GM18508 (cell line): ENCODE results near the gene SPEN.

ENCODE experiments used
- ATAC-seq: cut with Tn5 transposase; IDR thresholded peaks from one replicate; pipeline ENCODE4 v1.9.1; 2021; ENCODE audit warnings: moderate number of reproducible peaks; ENCODE audit not compliant: insufficient read depth, unreplicated experiment

The SPEN gene

DNA sequence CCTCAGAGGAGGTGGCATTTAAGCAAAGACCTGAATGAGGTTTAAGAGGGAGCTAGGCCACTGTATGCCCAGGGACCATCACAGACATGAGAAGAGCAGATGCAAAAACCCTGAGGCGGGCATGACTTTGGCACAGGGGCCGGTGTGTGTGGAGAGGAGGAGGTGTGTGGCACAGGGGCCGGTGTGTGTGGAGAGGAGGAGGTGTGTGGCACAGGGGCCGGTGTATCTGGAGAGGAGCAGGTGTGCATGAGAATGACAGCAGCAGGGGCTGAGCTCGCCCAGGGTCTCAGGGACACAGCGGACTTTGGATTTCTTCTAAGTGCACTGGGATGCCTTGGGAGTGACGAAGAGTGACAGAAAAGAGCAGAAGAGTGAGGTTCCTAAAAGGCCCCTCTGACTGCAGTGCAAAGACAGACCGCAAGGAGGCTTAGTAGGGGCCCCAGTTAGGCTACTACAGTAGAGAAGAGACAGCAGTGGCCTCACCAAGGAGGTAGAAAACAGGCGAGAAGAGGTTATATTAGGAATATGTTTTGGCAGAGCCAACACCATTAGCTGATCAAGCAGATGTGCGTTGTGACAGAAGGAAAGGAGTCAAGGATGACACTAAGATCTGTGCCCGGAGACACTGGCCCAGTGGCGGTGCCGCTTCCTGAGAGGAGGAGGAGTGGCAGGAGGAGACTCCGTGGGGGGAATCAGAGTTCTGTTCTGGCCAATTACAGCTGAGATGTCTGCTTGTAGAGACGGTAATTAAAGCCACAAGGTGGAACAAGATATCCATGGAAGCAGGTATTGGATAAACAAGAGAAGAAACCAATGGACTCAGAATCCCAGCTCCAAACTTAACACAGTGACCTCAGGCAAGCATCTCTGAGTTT, 110.0 kb downstream of the SPEN start:
- ATAC-seq = no peak

GRCh38 chr1:15958111-15958510, 110.6 kb downstream of the SPEN start:
- no peak for ATAC-seq

DNA sequence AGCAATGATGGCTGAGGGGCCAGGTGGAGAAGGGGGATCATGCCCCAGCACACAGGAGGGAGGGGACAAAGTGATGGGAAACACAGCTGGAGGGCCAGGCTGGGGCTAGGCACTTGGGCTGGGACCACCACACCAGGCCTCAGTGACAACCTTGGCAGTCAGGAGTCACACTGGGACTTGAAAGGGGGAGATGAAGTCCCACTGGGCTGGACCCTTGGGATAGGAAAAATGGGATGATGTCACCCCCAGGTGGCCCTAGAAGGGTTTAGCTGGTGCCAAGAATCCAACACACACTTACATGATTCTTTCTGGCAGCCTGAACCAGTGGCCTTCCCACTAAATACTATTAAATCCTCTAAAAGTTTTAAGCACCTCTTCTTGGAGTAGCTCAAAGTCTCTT, 111.3 kb downstream of the SPEN start:
- ATAC-seq = no peak

DNA sequence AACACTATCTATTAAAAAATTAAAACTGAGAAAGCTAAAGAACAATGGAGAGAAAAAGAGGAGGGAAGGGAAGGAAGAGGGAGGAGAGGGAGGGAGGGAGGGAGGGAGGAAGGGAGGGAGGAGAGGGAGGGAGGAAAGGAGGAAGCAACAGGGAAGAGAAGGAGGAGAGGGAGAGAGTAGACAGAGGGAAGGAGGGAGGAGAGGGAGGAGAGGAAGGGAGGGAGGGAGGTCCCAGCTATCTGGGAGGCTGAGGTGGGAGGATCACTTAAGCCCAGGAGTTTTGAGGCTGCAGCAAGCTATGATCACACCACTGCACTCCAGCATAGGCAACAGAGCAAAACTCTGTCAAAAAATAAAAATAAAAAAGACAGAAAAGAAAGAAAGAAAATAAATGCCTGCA, 111.9 kb downstream of the SPEN start:
- no peak for ATAC-seq

DNA sequence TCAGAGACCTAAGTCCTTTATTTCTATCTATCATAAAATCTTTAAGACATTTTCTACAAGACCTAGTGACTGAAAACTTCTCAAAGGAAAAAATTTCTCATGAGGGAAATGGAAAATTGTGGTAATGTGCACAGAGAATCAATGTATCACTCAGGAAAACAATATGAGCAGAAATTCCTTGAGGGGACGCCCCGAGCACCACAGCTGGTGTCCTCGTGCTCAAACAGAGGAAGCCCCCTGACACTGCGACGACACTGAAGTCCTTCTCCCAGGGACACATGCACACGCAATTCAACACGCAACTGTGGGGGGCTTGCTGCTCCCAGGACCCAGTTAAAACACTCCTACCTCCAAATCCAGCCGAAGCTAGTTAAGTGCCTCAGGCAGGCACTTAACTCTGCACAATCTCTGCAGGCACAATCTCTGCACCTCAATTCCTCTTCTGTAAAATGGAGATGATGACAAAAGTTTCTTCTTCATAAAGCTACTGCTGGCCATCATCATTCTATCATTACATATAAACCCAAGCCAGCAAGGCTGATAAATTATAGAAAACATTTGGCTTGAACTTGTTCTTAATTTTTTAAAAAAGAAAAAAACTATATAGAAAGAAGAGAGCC, 112.4 kb downstream of the SPEN start:
- no peak for ATAC-seq

- ATAC-seq = no peak
Measured at GRCh38 chr1:15960808-15961207, 113.3 kb downstream of the SPEN start.

- ATAC-seq = no peak
Measured at GRCh38 chr1:15961492-15961891, 114.0 kb downstream of the SPEN start.

DNA sequence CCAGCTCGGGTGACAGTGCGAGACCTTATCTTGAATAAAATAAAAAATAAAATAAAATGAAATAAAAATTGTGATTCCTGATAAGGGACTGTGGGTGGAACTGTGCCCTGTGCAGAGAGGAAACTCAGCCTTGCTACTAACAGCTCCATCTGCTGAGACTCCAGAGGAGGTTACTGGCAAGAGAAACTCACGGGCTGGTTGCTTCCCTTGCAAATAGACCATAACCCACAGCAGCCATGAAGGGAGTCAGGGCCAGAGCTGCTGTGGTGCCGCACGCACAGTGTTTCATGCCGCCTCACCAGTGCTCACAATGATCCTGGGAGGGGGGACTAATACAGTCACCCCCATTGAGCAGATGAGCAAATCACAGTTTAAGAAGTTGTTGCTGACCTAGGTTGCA, 114.7 kb downstream of the SPEN start:
- no peak for ATAC-seq

GRCh38 chr1:15962671-15963362, 115.3 kb downstream of the SPEN start:
- no peak for ATAC-seq

- no peak for ATAC-seq
Measured at GRCh38 chr1:15963363-15963967, 116.0 kb downstream of the SPEN start.

GRCh38 chr1:15963968-15964648, 116.6 kb downstream of the SPEN start:
- ATAC-seq = no peak

DNA sequence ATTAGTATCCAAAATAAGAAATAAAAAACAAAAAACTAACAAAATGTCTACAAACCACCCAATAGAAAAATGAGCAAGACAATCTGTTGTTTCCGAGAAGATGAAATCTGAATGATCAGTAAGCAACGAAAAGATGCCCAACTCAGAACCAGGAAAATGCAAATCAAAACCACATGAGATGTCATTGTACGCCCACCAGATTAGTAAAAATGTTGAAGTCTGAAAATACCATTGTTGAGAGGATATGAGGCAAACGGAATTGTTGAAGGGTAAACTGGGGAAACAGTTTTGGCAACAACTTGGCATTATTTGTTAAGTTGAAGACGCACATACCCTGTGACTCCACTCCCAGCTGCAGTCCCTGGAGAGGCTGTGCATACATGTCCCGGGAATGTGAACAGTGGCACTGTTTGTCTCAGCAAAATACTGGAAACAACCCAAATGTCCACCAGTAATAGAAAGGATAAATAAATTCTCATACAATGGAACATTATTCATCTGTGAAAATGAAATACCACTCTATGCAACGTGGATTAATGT, 117.8 kb downstream of the SPEN start:
- no peak for ATAC-seq

DNA sequence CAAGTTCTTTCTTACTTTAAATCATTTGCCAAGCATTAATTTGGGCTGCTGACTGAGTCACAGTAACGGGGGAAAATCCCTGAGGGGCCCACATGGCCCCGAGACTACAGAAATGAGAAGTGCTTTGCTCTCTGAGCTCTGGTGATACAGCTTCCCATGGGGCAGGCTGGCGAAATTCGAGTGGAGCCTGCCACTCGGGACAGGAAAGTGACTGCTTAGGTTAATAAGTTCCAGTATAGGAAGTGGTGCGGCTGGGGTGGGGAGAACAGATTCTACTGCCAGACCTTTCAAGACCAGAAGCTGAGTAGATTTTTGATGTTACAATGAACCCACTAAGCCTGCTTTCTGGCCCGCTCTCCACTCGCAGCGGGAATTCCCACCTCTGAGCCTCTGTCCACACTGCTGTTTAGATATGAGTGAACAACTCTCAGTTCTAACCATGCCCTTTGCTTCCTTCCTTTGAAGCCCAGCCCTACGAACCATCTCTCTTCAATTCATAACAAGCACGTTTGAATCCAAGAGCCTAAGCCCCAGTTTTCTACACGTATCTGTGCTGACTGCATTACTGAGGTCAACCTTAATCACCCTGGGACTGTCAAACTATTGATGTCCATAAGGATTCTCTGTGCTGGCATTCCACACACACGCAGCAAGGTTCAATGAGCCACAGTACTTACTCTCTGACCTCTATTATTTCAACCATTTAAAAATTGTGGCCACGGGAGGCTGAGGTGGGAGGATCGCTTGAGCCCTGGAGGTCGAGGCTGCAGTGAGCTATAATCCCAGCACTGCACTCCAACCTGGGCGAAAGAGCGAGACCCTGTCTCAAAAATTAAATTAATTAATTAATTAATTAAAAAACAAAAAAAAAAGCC, 118.8 kb downstream of the SPEN start:
- peak; percentile 44 for ATAC-seq

DNA sequence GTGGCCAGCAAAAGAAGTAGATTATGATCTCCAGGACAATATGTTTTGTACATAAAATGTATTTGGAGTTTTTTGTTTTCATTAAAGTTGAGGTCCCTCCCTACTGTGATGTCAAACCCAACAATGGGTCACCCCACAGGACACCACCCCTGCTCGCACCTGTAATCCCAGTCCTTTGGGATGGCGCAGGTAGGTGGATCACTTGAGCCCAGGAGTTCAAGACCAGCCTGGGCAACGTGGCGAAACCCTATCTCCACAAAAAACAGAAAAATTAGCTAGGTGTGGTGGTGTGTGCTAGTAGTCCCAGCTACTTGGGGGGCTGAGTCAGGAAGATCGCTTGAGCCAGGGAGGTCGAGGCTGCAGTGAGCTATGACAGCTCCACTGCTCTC, 119.4 kb downstream of the SPEN start:
- ATAC-seq = no peak

GRCh38 chr1:15968172-15968571, 120.7 kb downstream of the SPEN start:
- no peak for ATAC-seq

- no peak for ATAC-seq
Measured at GRCh38 chr1:15969321-15969880, 121.9 kb downstream of the SPEN start.

DNA sequence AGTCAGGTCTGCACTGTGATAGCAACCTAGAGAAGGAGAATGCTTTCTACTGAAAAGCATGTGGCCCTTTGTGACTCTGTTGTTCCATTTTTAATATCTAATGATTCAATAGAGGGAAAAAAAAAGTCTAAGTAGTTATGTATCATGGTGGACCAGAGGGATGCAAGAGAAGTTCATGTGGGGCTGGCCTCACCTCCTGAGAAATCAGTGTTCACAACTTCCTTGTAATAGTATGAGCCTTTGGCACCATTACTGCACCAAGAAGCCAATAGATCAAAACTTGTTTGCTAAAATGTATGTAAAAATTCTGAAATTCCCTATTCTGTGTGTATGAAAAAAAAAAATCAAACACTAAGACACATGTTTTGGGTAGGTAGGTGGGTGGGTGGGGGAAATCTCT, 123.4 kb downstream of the SPEN start:
- ATAC-seq = no peak

- no peak for ATAC-seq
Measured at GRCh38 chr1:15972409-15972808, 124.9 kb downstream of the SPEN start.

DNA sequence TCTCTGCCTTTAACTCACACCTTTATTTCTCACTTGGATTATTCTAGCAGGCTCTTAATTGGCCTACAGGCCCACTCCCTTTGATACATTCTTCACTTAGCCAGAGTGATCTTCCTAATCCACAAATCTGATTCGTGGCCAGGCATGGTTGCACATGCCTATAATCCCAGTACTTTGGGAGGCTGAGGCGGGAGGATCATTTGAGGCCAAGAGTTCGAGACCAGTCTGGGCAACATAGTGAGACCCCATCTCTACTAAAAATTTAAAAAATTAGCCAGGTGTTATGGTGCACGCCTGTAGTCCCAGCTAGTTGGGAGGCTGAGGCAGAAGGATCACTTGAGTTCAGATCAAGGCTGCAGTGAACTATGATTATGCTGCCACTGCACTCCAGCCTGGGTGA, 126.3 kb downstream of the SPEN start:
- ATAC-seq = no peak
